Measurements from ENCODE around the gene ECI2. TPM values are rescaled to one million over a fixed set of nuclear protein-coding genes. Genes with fewer than 3 reads are reported as not detected.

Gene ECI2
- total RNA-seq, 4 donors from 2014 or later, result 23.9 to 87.9 (median 50.7) TPM

GRCh38 chr6:4069199-4069598 lies 66.2 kb downstream of the ECI2 start:
- H3K4me3 ChIP-seq, result no peak overlapping the region
- H3K9me3 ChIP-seq, result no peaks in the 10 kb centered on the region
- H3K27ac ChIP-seq, result no peak overlapping the region
- H3K36me3 ChIP-seq, result peaks cover 0 to 20% (median 0%) of the 10 kb centered on the region in 3 donors
- DNase-seq, result no peak
- no peak for TF ChIP-seq POLR2A (IDR thresholded peaks at IDR 0.05)
- TF ChIP-seq, protein P1, sequence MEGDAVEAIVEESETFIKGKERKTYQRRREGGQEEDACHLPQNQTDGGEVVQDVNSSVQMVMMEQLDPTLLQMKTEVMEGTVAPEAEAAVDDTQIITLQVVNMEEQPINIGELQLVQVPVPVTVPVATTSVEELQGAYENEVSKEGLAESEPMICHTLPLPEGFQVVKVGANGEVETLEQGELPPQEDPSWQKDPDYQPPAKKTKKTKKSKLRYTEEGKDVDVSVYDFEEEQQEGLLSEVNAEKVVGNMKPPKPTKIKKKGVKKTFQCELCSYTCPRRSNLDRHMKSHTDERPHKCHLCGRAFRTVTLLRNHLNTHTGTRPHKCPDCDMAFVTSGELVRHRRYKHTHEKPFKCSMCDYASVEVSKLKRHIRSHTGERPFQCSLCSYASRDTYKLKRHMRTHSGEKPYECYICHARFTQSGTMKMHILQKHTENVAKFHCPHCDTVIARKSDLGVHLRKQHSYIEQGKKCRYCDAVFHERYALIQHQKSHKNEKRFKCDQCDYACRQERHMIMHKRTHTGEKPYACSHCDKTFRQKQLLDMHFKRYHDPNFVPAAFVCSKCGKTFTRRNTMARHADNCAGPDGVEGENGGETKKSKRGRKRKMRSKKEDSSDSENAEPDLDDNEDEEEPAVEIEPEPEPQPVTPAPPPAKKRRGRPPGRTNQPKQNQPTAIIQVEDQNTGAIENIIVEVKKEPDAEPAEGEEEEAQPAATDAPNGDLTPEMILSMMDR (IDR thresholded peaks at IDR 0.05), result no peak
- peaks cover 0 to 3% (median 0%) of the 10 kb centered on the region in 4 donors for H3K4me1 ChIP-seq
- no peaks in the 10 kb centered on the region for H3K27me3 ChIP-seq

- H3K4me1 ChIP-seq, result peaks cover 0 to 3% (median 0%) of the 10 kb centered on the region in 4 donors
- no peaks in the 10 kb centered on the region for H3K27me3 ChIP-seq
- H3K27ac ChIP-seq, result no peak overlapping the region
- H3K4me3 ChIP-seq, result no peak overlapping the region
- TF ChIP-seq, protein P1 (IDR thresholded peaks at IDR 0.05), result no peak
- TF ChIP-seq POLR2A (IDR thresholded peaks at IDR 0.05), result no peak
- H3K36me3 ChIP-seq, result peaks cover 0 to 35% (median 0%) of the 10 kb centered on the region in 3 donors
- H3K9me3 ChIP-seq, result no peaks in the 10 kb centered on the region
- DNase-seq, result no peak
Measured at GRCh38 chr6:4067673-4068072, 67.7 kb downstream of the ECI2 start.

GRCh38 chr6:4066029-4066755 lies 69.2 kb downstream of the ECI2 start:
- no peaks in the 10 kb centered on the region for H3K27me3 ChIP-seq
- no peak overlapping the region for H3K4me3 ChIP-seq
- H3K36me3 ChIP-seq, result peaks cover 0 to 50% (median 0%) of the 10 kb centered on the region in 3 donors
- H3K4me1 ChIP-seq, result peaks cover 0 to 3% (median 0%) of the 10 kb centered on the region in 4 donors
- DNase-seq, result no peak
- H3K27ac ChIP-seq, result no peak overlapping the region
- H3K9me3 ChIP-seq, result no peaks in the 10 kb centered on the region
- TF ChIP-seq, protein P1 (IDR thresholded peaks at IDR 0.05), result no peak
- no peak for TF ChIP-seq POLR2A (IDR thresholded peaks at IDR 0.05)

Other genes starting within 250 kb of the ECI2 start
- gene FAM217A, start 56.4 kb downstream of the ECI2 start, total RNA-seq, result not detected

Measured in Peyer's patch (tissue), 4 donors.